HG03575 (cell line): Measurements from ENCODE around the gene KLHL25.

ENCODE experiments used
- ATAC-seq: cut with Tn5 transposase; IDR thresholded peaks from one replicate; pipeline ENCODE4 v1.9.1; 2021; ENCODE audit not compliant: unreplicated experiment, insufficient number of reproducible peaks, low FRiP score; ENCODE audit errors: extremely low read depth

Gene KLHL25

GRCh38 chr15:85753261-85753660 is 41.5 kb downstream of the KLHL25 start:
- no peak for ATAC-seq

- no peak for ATAC-seq
Measured at GRCh38 chr15:85752491-85752961, 42.2 kb downstream of the KLHL25 start.

- ATAC-seq = no peak
Measured at GRCh38 chr15:85752124-85752475, 42.6 kb downstream of the KLHL25 start.

- ATAC-seq = no peak
Measured at GRCh38 chr15:85751291-85752123, 43.2 kb downstream of the KLHL25 start.

- no peak for ATAC-seq
Measured at GRCh38 chr15:85750319-85751290, 44.1 kb downstream of the KLHL25 start.

- ATAC-seq = no peak
Measured at GRCh38 chr15:85749261-85750151, 45.2 kb downstream of the KLHL25 start.

- no peak for ATAC-seq
Measured at GRCh38 chr15:85748729-85749128, 46.0 kb downstream of the KLHL25 start.

- ATAC-seq = no peak
Measured at GRCh38 chr15:85748176-85748575, 46.5 kb downstream of the KLHL25 start.

GRCh38 chr15:85746641-85747040 is 48.1 kb downstream of the KLHL25 start:
- no peak for ATAC-seq

GRCh38 chr15:85745525-85746150 is 49.1 kb downstream of the KLHL25 start:
- ATAC-seq = no peak

- ATAC-seq = no peak
Measured at GRCh38 chr15:85745023-85745422, 49.7 kb downstream of the KLHL25 start.

GRCh38 chr15:85744579-85744978 is 50.1 kb downstream of the KLHL25 start:
- ATAC-seq = no peak

- ATAC-seq = no peak
Measured at GRCh38 chr15:85743392-85744055, 51.2 kb downstream of the KLHL25 start.

GRCh38 chr15:85742186-85742821 is 52.4 kb downstream of the KLHL25 start:
- ATAC-seq = no peak

- no peak for ATAC-seq
Measured at GRCh38 chr15:85741662-85742061, 53.1 kb downstream of the KLHL25 start.

- no peak for ATAC-seq
Measured at GRCh38 chr15:85741021-85741421, 53.7 kb downstream of the KLHL25 start.

- no peak for ATAC-seq
Measured at GRCh38 chr15:85737061-85737460, 57.7 kb downstream of the KLHL25 start.

- no peak for ATAC-seq
Measured at GRCh38 chr15:85733416-85733815, 61.3 kb downstream of the KLHL25 start.
